Dendritic cell treated with granulocyte-macrophage colony-stimulating factor and Interleukin-4, amounts not matched to agents 40 ng/mL and 50 ng/mL, for 4 days (primary cell): ENCODE measurements around the gene XDH.

Source experiments
- H3K27ac Mint-ChIP-seq: one replicate; pipeline ENCODE4 v1.8.0; 2022; ENCODE audit warnings: mild to moderate bottlenecking, mixed read lengths
- H3K27me3 Mint-ChIP-seq: one replicate; pipeline ENCODE4 v1.8.0; 2022; ENCODE audit warnings: mild to moderate bottlenecking, mixed read lengths
- H3K36me3 Mint-ChIP-seq: one replicate; pipeline ENCODE4 v1.8.0; 2022; ENCODE audit warnings: low read depth, mixed read lengths
- H3K4me1 Mint-ChIP-seq: one replicate; pipeline ENCODE4 v1.8.0; 2022; ENCODE audit warnings: low read depth, mixed read lengths
- H3K4me3 Mint-ChIP-seq: one replicate; pipeline ENCODE4 v1.8.0; 2022; ENCODE audit warnings: mild to moderate bottlenecking, moderate library complexity, mixed read lengths
- H3K9me3 Mint-ChIP-seq: one replicate; pipeline ENCODE4 v1.8.0; 2022; ENCODE audit warnings: mixed read lengths
- intact Hi-C: fragments of 100-400 bp; cut with micrococcal nuclease; formaldehyde crosslinking; loops from one replicate; pipeline ENCODE4 v1.15.0; 2022

The XDH gene

DNA sequence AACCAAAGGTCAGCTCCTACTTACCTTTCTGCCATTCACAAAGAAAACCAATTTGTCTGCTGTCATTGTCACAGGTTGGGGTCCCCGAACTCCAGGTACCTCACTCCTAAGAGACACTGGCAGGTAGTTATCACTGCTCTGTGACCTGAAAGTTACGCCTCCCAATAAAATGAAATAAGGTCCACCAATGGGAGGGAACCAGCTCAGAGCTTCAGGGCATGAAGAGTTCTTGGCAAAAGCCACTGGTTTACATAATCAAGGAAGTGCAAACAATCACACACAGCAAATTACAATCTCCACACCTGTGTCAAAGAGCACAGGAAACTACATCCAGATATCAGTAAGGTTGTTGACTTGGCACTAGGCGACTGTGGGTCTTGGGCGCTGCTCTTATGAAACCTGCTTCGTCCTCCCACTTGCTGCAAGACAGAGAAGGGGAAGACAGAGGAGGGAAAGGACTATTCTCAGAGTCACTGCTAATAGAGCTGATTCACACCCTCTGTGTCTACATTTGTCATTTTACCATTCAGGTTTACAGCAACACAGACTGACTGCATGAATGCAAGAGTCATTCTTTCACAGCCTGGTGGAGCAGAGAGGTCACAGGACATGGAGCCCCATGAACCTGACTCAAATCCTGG, at the start of gene XDH:
XDH (minus strand) TSS at position 142 of the 641 bp plus-strand sequence; CDS start at position 66, 76 bp downstream.
- intact Hi-C loops: no loop called here
- Mint-ChIP-seq H3K4me1 (peaks cover 7% of the 10 kb centered on the region), H3K9me3 (peaks cover 18% of the 10 kb centered on the region), H3K27ac (no peak within 1 kb of the TSS), H3K4me3 (no peak within 1 kb of the TSS), H3K27me3 (no peaks in the 10 kb centered on the region), H3K36me3 (no peaks in the 10 kb centered on the region)

DNA sequence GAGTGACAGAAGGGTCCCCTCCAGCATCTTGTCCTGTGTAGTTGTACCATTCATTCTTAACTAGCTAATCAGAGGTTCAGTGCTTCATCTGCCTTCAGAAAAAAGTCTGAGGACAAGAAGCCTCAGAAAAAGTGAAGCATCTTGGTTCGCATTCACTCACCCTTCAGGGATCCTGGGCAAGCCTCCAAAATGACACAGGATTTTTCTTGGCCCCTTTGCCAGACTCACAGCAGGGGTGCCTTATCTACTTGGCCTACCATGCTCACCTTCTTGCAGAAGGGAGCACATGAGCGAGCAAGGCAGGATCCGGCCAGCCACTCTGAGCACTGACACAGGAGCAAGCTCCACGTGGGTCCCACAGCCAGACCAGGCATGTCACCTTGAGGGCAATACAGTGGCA, 43.1 kb upstream of the XDH start:
- Mint-ChIP-seq H3K4me1 (no peaks in the 10 kb centered on the region), H3K27me3 (no peaks in the 10 kb centered on the region), H3K36me3 (no peaks in the 10 kb centered on the region)

DNA sequence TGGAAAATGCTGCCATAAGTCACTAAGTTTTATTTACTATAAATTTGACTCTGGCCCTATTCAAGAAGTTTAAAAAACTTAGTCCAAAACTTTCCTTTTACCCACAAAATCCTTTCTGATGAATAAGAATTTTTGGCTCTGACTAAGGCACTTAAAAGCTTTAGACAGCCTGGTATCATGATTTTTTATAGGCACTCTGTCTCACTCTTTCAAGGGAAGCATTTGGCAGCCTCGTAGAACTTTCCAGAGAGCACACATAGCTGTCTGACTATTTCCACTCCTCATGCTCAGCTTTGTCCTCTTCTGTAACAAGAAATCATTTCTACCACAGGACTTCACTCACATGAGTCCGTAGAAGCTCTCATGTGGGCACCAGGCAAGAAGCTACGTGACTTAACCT, 32.3 kb upstream of the XDH start:
- intact Hi-C loops: no loop called here
- H3K27me3 Mint-ChIP-seq: no peaks in the 10 kb centered on the region
- H3K4me1 Mint-ChIP-seq: no peaks in the 10 kb centered on the region
- H3K9me3 Mint-ChIP-seq: peaks cover 43% of the 10 kb centered on the region
- H3K4me3 Mint-ChIP-seq: no peak overlapping the region
- no peak overlapping the region for H3K27ac Mint-ChIP-seq
- H3K36me3 Mint-ChIP-seq: no peaks in the 10 kb centered on the region

More for the DNA sequence above, 43.1 kb upstream of the XDH start:
- Mint-ChIP-seq H3K9me3 (peaks cover 52% of the 10 kb centered on the region), H3K27ac (no peak overlapping the region), H3K4me3 (no peak overlapping the region)
- intact Hi-C loops: no loop called here

GRCh38 chr2:31442376-31442775, 27.8 kb upstream of the XDH start:
- no peak overlapping the region for H3K4me3 Mint-ChIP-seq
- no peak overlapping the region for H3K27ac Mint-ChIP-seq
- H3K9me3 Mint-ChIP-seq: peaks cover 10% of the 10 kb centered on the region
- H3K27me3 Mint-ChIP-seq: no peaks in the 10 kb centered on the region
- H3K36me3 Mint-ChIP-seq: no peaks in the 10 kb centered on the region
- H3K4me1 Mint-ChIP-seq: no peaks in the 10 kb centered on the region
- intact Hi-C loops: no loop called here

DNA sequence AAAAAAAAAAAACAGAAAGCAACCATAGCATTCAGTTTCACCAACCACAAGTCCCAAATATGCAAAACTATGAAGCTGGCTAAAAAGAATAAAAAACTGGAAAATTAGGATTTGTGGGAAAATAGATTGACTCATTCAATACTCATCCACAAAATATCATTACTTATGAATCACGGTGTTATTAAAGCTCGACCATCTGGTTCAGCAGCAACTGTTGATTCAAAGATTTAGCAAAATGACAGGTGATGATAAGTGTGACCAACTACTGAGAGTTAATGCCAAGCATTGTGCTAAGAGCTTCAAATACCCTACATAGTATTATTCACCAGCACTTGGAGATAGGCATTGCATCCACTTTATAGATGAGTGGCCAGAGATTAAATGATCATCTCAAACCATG, 26.2 kb upstream of the XDH start:
- intact Hi-C loops: no loop called here

GRCh38 chr2:31434911-31435310, 20.4 kb upstream of the XDH start:
- Mint-ChIP-seq H3K36me3 (no peaks in the 10 kb centered on the region), H3K27me3 (no peaks in the 10 kb centered on the region), H3K9me3 (no peaks in the 10 kb centered on the region), H3K27ac (no peak overlapping the region), H3K4me1 (no peaks in the 10 kb centered on the region), H3K4me3 (no peak overlapping the region)
- intact Hi-C loops: no loop called here

More for the DNA sequence above, 26.2 kb upstream of the XDH start:
- Mint-ChIP-seq H3K4me3 (no peak overlapping the region), H3K9me3 (peaks cover 10% of the 10 kb centered on the region), H3K36me3 (no peaks in the 10 kb centered on the region), H3K4me1 (no peaks in the 10 kb centered on the region), H3K27ac (no peak overlapping the region), H3K27me3 (no peaks in the 10 kb centered on the region)

DNA sequence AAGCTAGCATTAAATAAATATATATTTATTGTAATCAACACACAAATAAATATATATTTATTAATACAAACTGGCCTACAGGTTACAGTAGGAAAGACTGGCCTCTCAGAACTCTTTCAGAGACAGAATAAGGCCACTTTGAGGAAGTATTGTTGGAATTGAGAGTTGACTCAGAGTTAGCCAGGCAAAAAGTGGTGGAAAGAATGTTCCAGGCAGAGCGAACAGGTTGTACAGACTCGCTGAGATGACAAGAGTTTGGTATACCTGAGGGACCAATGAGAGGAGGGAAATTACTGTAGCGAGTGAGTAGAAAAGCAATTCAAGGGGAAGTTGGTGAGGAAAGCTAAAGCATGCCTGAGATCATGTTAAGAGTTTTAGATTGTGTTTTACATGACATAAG, 19.0 kb upstream of the XDH start:
- H3K36me3 Mint-ChIP-seq: no peaks in the 10 kb centered on the region
- H3K27ac Mint-ChIP-seq: no peak overlapping the region
- H3K4me1 Mint-ChIP-seq: no peaks in the 10 kb centered on the region
- H3K4me3 Mint-ChIP-seq: no peak overlapping the region
- H3K27me3 Mint-ChIP-seq: no peaks in the 10 kb centered on the region
- H3K9me3 Mint-ChIP-seq: no peaks in the 10 kb centered on the region
- intact Hi-C loops: no loop called here

- H3K9me3 Mint-ChIP-seq: no peaks in the 10 kb centered on the region
- H3K27ac Mint-ChIP-seq: no peak overlapping the region
- no peaks in the 10 kb centered on the region for H3K36me3 Mint-ChIP-seq
- H3K27me3 Mint-ChIP-seq: no peaks in the 10 kb centered on the region
- H3K4me1 Mint-ChIP-seq: no peaks in the 10 kb centered on the region
- intact Hi-C loops: no loop called here
- no peak overlapping the region for H3K4me3 Mint-ChIP-seq
Measured at GRCh38 chr2:31430439-31431165, 16.1 kb upstream of the XDH start.

- H3K36me3 Mint-ChIP-seq: no peaks in the 10 kb centered on the region
- no peaks in the 10 kb centered on the region for H3K4me1 Mint-ChIP-seq
- no peak overlapping the region for H3K27ac Mint-ChIP-seq
- H3K4me3 Mint-ChIP-seq: no peak overlapping the region
- intact Hi-C loops: no loop called here
- no peaks in the 10 kb centered on the region for H3K27me3 Mint-ChIP-seq
- H3K9me3 Mint-ChIP-seq: no peaks in the 10 kb centered on the region
Measured at GRCh38 chr2:31429759-31430438, 15.4 kb upstream of the XDH start.

DNA sequence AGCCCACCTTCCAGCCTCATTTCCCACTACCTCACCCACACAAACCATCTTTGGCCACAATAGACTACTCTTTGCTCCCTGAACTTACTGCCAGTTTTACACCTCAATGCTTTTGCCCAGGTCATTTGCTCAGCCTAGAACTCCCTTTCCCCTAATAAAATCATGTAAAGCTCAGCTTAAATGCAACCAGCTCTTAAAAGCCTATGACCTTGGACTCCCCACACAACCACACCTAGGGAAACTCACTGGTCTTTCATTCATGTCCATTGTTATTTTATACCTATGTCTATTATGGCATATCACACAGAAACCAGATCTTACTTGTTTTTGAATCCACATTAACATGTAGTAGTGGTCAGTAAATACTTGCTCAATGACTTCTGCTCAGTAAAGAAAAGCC, 14.5 kb upstream of the XDH start:
- Mint-ChIP-seq H3K4me1 (no peaks in the 10 kb centered on the region), H3K9me3 (no peaks in the 10 kb centered on the region), H3K36me3 (no peaks in the 10 kb centered on the region), H3K27me3 (no peaks in the 10 kb centered on the region), H3K27ac (no peak overlapping the region), H3K4me3 (no peak overlapping the region)
- intact Hi-C loops: no loop called here

DNA sequence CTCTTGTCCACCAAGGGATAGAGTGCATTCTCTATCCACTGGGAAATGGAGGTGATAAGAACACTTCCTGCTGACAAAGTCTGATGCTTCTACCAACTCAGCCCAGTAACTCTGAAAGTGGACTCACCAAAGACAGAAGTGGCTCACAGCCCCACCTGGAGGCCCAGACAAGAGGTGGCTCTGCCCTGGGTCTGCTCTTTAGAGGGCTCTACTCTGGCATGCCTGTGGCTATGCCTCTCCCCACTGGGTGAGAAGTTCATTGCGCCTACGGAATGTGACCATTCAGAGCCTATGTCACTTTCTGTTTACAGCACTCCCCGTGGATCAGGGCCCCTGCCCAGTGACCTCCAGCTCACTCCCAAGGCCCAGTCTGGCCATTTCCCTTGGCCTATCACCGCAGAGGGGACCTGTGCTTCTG, 13.5 kb upstream of the XDH start:
- Mint-ChIP-seq H3K4me1 (no peaks in the 10 kb centered on the region), H3K36me3 (no peaks in the 10 kb centered on the region), H3K9me3 (no peaks in the 10 kb centered on the region), H3K27me3 (no peaks in the 10 kb centered on the region), H3K27ac (no peak overlapping the region), H3K4me3 (no peak overlapping the region)
- intact Hi-C loops: no loop called here

GRCh38 chr2:31426096-31426495, 11.6 kb upstream of the XDH start:
- H3K9me3 Mint-ChIP-seq: no peaks in the 10 kb centered on the region
- no peaks in the 10 kb centered on the region for H3K4me1 Mint-ChIP-seq
- no peak overlapping the region for H3K27ac Mint-ChIP-seq
- no peaks in the 10 kb centered on the region for H3K27me3 Mint-ChIP-seq
- no peak overlapping the region for H3K4me3 Mint-ChIP-seq
- no peaks in the 10 kb centered on the region for H3K36me3 Mint-ChIP-seq
- intact Hi-C loops: no loop called here

- Mint-ChIP-seq H3K27me3 (no peaks in the 10 kb centered on the region), H3K9me3 (peaks cover 22% of the 10 kb centered on the region), H3K4me3 (no peak overlapping the region), H3K4me1 (peaks cover 3% of the 10 kb centered on the region), H3K36me3 (no peaks in the 10 kb centered on the region), H3K27ac (no peak overlapping the region)
- intact Hi-C loops: no loop called here
Measured at GRCh38 chr2:31421634-31422033, 7.1 kb upstream of the XDH start.

DNA sequence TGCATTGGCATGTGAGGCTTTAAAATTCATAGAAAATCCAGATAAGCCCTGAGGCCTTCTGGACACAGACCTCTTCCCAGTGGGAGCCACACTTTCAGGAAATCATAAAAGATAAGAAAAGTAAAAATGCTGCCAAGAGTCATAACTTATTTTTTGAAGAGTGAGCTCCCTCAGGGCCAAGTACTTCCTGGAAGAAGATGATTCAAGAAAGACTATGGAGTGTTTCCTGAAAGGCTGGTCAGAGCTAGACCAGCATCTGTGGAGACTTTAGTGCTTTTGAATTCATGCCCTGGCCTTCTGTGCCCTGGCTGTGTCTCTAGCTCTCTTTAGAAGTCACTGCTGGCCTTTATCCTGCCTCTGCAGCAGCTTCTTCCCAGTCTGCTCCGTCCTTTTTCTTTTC, 6.4 kb upstream of the XDH start:
- Mint-ChIP-seq H3K9me3 (peaks cover 22% of the 10 kb centered on the region), H3K27ac (no peak overlapping the region), H3K4me3 (no peak overlapping the region)

More for the DNA sequence above, 6.4 kb upstream of the XDH start:
- Mint-ChIP-seq H3K36me3 (no peaks in the 10 kb centered on the region), H3K27me3 (no peaks in the 10 kb centered on the region), H3K4me1 (peaks cover 7% of the 10 kb centered on the region)
- intact Hi-C loops: no loop called here
